Mucosa of descending colon (tissue), 3 donors: Measurements from ENCODE around the gene PLCG2. TPM values are rescaled to one million over a fixed set of nuclear protein-coding genes. Genes with fewer than 3 reads are reported as not detected.

ENCODE experiments used
- ATAC-seq: fragments of 200-7000 bp; cut with Tn5 transposase; one replicate; pipeline ENCODE4 v1.9.1; 2020; ENCODE audit warnings: mild to moderate bottlenecking, moderate library complexity
- DNase-seq, 3 donors: peaks; one replicate each; pipeline ENCODE4 v3.0.0-alpha.2; 2020
- H3K36me3 ChIP-seq: fragments of 200-600 bp; one replicate; pipeline ENCODE4 v1.8.0; 2021; ENCODE audit warnings: low read depth, mild to moderate bottlenecking
- H3K4me1 ChIP-seq: fragments of 200-600 bp; one replicate; pipeline ENCODE4 v1.8.0; 2021; ENCODE audit warnings: low read depth, mild to moderate bottlenecking
- H3K4me3 ChIP-seq: fragments of 200-600 bp; one replicate; pipeline ENCODE4 v1.8.0; 2021; ENCODE audit warnings: mild to moderate bottlenecking
- H3K9me3 ChIP-seq: fragments of 200-600 bp; one replicate; pipeline ENCODE4 v1.8.0; 2021; ENCODE audit warnings: mild to moderate bottlenecking
- intact Hi-C, 2 donors: fragments of 100-400 bp; cut with DNase I in 1 of 2; cut with micrococcal nuclease in 1 of 2; formaldehyde crosslinking; loops; one replicate each; pipeline versions ENCODE4 v1.11.0 to v1.11.1; 2022; cut with DNase I, micrococcal nuclease
- total RNA-seq, 3 donors: library from RNA; stranded (reverse); fragmentation: NEBNext Ultra II Directional in 2 of 3; extraction: Animal tissue kit (Norgen Biotek cat#: 25700) in 2 of 3; gene quantifications; one replicate each; pipeline versions ENCODE4 v1.2.1 to v1.2.4, GENCODE V29; 2021 to 2023
- TF ChIP-seq, protein P1 (sequence below): fragments of 200-600 bp; IDR thresholded peaks from one replicate; pipeline ENCODE4 v1.8.0; 2022; ENCODE audit warnings: antibody characterized with exemption, mild to moderate bottlenecking
- donor health status: DM: no; HTN: no; CAD: no; lungs with moderate emphysema.
- donor health status: DM: no; HTN: no; CAD: no.
- donor health status: DM: no; HTN: yes; CAD: no.

PLCG2 gene
- total RNA-seq, 3 donors from 2014 or later, result 14.7 to 19.5 (median 15.0) TPM

DNA sequence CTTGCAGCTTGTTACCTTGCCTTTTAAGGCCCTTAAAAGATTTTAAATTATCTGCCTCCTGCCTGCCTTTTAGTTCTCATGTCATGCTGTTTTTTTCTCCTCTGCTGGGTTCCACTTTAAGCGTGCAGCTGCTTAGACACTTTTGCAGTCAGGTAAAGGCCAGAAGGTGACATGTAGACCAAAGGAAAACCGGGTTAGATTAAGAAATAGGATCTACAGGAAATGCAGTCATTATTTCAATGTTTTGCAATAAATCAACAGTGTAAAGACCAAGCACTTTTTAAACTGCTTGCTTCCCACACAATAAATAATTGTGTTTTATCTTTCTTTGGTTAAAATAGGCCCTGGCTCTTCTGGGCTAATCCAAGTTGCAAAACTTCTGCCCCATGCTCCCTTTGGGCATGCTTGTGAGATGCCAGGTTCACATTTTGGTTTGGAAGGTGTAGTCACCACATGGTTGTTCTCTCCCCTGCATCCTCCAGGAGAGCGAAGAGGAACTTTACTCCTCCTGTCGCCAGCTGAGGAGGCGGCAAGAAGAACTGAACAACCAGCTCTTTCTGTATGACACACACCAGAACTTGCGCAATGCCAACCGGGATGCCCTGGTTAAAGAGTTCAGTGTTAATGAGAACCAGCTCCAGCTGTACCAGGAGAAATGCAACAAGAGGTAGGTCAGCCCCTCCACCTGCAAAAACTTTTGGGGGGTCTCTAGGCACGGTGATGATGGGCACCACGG is 177.3 kb downstream of the PLCG2 start:
- no peaks in the 10 kb centered on the region for H3K36me3 ChIP-seq
- intact Hi-C loops, result no loop called here
- no peak for ATAC-seq

DNA sequence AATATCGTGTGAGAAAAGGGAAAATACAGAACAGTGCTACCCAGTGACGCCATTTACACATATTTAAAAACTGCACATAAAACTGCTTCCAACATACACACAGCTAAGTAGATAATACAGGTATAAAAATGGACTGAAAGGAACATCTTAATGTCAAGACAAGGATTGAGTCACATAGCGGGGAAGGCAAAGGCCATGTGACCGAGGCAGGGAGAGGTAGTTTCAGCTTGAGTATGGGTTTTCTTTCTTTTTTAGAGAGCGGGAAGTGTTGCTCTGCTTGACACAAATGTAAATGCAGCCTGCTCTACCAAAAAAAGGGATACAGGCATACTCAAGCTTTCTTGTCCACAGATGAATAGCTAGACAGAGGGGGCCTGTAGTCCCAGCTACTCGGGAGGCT is 185.7 kb downstream of the PLCG2 start:
- intact Hi-C loops, result no loop called here
- no peaks in the 10 kb centered on the region for H3K36me3 ChIP-seq
- H3K4me3 ChIP-seq, result no peak overlapping the region
- DNase-seq (no peak), ATAC-seq (no peak)
- TF ChIP-seq, protein P1, sequence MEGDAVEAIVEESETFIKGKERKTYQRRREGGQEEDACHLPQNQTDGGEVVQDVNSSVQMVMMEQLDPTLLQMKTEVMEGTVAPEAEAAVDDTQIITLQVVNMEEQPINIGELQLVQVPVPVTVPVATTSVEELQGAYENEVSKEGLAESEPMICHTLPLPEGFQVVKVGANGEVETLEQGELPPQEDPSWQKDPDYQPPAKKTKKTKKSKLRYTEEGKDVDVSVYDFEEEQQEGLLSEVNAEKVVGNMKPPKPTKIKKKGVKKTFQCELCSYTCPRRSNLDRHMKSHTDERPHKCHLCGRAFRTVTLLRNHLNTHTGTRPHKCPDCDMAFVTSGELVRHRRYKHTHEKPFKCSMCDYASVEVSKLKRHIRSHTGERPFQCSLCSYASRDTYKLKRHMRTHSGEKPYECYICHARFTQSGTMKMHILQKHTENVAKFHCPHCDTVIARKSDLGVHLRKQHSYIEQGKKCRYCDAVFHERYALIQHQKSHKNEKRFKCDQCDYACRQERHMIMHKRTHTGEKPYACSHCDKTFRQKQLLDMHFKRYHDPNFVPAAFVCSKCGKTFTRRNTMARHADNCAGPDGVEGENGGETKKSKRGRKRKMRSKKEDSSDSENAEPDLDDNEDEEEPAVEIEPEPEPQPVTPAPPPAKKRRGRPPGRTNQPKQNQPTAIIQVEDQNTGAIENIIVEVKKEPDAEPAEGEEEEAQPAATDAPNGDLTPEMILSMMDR, result no peak
- no peaks in the 10 kb centered on the region for H3K4me1 ChIP-seq
- no peaks in the 10 kb centered on the region for H3K9me3 ChIP-seq

More for the DNA sequence above, 177.3 kb downstream of the PLCG2 start:
- TF ChIP-seq, protein P1, result no peak
- no peak overlapping the region for H3K4me3 ChIP-seq
- peaks cover 5% of the 10 kb centered on the region for H3K9me3 ChIP-seq
- H3K4me1 ChIP-seq, result no peaks in the 10 kb centered on the region
- DNase-seq, result no peak

DNA sequence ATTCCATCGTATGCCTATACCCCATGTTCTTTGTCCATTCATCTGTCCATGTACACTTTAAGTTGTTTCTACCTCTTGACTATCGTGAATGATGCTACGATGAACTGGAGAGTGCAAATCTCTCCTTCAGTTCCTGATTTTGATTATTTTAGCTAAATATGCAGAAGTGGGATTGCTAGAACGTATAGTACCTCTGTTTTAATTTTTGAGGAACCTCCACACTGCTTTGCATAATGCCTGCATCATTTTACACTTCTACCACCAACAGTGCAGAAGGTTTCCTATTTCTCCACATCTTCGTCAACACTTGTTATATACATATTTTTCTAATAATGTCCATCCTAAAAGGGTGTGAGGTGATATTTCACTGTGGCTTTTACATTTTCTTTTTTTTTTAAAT is 188.3 kb downstream of the PLCG2 start:
- no peaks in the 10 kb centered on the region for H3K4me1 ChIP-seq
- intact Hi-C loops, result no loop called here
- H3K9me3 ChIP-seq, result peaks cover 15% of the 10 kb centered on the region
- TF ChIP-seq, protein P1, result no peak
- H3K36me3 ChIP-seq, result no peaks in the 10 kb centered on the region
- DNase-seq, result no peak
- H3K4me3 ChIP-seq, result no peak overlapping the region
- no peak for ATAC-seq

DNA sequence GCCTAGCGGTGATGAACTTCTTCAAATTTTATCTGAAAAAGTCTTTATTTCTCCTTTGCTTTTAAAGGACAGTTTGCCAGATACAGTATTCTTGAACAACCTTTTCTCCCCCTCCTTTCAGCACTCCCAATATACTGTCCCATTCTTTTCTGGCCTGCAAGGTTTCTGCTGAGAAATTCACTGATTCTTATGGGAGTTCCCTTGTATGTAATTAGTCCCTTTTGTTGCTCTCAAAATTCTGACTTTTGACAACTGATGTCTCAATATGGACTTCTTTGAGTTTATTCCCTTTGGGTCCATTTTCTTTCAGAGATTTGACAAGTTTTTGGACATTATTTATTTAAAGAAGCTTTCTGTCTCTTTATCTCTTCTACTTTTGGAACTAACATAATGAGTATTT is 192.8 kb downstream of the PLCG2 start:
- no peaks in the 10 kb centered on the region for H3K4me1 ChIP-seq
- ATAC-seq (no peak), DNase-seq (no peak)
- H3K4me3 ChIP-seq, result no peak overlapping the region
- H3K9me3 ChIP-seq, result peaks cover 15% of the 10 kb centered on the region
- intact Hi-C loops, result no loop called here
- TF ChIP-seq, protein P1, result no peak
- H3K36me3 ChIP-seq, result no peaks in the 10 kb centered on the region

DNA sequence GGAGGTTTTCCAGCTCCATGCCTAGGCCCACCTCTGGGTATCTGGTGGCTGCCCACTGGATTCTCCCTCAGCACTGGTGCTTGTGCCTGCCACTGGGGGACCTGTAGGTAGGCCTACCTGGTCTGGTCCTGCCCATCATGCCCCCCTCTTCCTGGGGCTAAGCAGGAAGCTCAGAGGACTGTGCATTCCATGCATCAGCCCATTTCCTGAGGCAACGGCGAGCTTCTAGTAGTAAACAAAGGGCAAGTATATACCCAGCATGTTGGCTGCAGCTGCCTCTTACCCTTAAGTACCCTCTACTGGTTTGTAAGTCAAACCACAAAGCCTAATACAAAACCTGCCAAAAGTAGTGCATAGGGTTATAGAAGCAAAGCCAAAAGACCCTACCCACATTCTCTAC is 194.6 kb downstream of the PLCG2 start:
- DNase-seq (no peak), ATAC-seq (no peak)
- Histone ChIP-seq H3K4me3 (no peak overlapping the region), H3K36me3 (no peaks in the 10 kb centered on the region), H3K4me1 (no peaks in the 10 kb centered on the region), H3K9me3 (peaks cover 15% of the 10 kb centered on the region)
- TF ChIP-seq, protein P1, result no peak
- intact Hi-C loops, result no loop called here
